GM21447 (cell line): ENCODE data around the gene AIFM2.
A peak's percentile ranks its signal among the peaks of the same experiment; 100 is the strongest.
"Not testable (repeated sequence)": the region's sequence is repeated elsewhere in the genome, so short reads cannot be mapped to it uniquely, and the experiment has no call there.

ENCODE experiments used
- ATAC-seq: cut with Tn5 transposase; IDR thresholded peaks from one replicate; pipeline ENCODE4 v1.9.1; 2021; ENCODE audit not compliant: unreplicated experiment

Gene AIFM2

DNA sequence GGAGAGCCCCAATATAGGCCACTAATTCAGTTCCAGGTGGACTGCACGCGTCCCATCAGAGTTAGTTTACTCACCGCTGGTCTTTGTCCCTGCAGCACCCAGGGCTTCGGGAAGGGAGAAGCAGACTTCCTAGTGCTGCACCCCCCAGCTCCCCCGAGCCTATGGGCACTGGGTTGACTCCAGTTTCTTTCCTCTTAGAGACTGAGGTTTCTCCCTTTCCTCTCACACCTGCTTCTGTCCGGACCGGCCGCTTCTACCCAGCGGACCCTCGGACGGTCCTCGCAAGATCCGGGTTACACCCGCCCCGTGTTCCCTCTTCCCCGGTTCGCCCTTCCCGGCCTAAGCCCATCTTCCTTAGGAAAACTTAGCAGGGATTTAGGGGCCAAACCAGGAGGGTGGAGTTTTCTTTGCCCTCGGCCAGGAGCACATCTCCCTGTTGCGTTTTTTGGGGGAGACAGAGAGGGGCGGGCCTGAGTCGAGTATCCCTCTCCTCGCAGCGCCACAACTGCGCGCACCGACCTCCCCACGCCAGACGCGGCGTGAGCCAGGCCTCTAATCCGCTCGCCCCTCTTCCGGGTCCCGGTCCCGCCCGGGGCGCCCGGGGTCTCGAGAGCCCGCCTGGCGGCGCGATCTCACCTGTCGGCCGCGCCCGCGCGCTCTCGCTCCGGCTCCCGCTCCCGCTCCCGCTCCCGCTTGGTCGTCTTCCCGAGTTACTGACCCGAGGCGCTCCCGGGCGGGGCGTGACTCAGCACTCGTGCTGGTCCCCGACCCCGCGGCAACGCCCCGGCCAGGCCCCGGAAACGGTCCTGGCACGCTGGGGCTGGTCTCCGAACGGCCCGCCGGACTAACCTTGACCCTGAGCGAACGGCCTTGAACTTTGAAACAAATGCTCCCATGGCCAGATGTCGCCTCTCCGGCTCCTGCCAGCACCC, at the start of gene AIFM2:
AIFM2 (minus strand) TSS at position 728 of the 932 bp plus-strand sequence. CDS start 8,741 bp downstream, outside the sequence.
- ATAC-seq, result peak; percentile 84

DNA sequence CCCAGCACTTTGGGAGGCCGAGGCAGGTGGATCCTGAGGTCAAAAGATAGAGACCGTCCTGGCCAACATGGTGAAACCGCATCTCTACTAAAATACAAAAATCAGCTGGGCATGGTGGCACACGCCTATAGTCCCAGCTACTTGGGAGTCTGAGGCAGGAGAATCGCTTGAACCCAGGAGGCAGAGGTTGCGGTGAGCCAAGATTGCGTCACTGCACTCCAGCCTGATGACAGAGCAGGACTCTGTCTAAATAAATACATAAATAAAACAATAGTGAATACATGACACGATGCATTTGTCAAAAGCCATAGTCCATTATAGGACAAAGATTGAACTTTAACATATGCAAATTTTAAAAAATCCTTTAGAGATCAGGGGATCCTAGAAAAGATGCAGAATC, 46.6 kb upstream of the AIFM2 start:
- not testable (repeated sequence) for ATAC-seq

DNA sequence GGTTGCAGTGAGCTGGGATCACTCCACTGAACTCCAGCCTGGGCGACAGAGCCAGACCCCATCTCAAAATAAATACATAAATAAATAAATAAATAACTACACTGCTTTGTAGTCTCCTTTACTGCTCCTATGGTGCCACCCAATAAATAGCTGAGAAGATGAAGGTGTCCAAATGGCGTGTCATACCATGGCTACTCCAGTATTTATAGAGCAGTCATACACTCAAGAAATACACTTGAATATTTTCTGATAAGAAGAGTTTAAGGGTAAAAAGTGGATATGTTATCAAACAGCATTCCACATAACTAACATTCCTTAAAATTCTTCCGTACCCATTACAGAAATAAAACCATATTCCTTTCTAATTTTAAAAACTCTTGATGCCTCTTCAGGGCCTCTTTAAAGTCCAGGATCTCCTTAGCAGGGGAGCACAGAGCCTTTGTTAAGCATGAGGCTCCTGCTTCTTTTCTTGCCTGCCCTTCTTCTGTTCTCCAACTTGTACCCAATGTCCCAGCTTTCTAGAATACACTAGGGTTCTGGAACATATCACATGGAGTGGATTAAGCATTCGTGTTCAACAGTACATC, 45.6 kb upstream of the AIFM2 start:
- no peak for ATAC-seq

DNA sequence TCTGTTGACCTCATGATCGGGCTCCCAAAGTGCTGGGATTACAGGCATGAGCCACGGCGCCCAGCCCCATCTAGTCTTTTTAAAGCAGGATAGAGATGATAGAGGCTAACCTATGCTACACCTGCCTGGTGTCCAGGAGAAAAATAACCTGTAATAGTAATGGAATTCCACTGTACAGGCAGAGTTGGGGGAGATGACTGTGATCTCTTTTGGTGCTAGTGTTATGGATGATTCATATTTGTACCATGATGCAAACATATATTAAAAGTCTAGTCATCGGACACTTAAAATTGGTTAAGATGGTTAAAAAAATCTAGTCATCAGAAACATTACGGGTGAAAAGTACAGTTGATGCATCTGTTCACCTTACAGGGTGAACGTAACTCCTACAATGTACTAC, 43.8 kb upstream of the AIFM2 start:
- no peak for ATAC-seq

DNA sequence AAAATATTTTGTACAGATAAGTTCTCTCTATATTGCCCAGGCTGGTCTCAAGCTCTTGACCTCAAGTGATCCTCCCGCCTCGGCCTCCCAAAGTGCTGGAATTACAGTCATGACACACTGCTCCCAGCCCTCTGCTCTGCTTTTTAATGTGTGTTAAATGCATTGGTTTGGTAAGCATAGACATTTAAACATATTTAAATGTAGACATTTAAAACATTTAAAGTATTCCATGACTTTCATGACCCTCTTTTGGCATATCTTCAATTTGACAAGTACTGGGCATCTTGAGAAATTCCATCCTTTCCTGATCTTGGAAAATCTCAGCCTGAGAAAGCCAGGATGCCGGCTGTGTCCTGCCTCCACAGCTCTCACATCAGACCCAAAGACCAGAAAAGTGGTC, 42.9 kb upstream of the AIFM2 start:
- no peak for ATAC-seq

DNA sequence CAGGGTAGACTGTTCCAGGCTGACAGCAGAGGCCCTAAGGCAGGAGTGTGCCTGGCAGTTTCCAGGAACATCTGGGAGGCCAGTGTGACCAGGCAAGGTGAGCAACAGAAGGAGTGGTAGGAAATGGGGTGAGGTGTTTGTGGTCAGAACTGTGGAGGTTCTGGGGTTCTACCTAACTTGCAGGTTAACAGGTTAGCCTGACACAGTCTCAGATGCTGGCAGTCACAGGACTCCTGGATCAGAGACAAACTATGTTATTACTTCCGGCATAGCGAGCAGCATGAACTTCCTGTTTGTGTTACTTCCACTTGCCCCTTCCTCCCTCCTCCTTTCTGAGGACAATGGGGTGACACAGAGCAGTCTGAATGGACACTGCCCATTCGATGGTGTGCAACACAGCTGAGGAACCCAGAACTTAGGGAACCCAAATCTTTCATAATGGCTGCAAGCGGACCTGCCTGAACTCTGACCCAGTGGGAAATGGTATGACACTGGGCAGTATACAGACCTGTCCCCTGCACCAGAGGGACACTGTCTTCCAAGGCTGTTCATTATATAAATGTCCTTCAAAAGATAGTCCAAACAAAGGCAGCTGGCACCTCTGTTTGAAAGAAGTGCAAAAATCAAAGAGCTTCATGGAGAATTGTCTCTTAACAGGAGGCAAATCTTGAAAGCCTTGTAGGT, 41.6 kb upstream of the AIFM2 start:
- ATAC-seq, result no peak

DNA sequence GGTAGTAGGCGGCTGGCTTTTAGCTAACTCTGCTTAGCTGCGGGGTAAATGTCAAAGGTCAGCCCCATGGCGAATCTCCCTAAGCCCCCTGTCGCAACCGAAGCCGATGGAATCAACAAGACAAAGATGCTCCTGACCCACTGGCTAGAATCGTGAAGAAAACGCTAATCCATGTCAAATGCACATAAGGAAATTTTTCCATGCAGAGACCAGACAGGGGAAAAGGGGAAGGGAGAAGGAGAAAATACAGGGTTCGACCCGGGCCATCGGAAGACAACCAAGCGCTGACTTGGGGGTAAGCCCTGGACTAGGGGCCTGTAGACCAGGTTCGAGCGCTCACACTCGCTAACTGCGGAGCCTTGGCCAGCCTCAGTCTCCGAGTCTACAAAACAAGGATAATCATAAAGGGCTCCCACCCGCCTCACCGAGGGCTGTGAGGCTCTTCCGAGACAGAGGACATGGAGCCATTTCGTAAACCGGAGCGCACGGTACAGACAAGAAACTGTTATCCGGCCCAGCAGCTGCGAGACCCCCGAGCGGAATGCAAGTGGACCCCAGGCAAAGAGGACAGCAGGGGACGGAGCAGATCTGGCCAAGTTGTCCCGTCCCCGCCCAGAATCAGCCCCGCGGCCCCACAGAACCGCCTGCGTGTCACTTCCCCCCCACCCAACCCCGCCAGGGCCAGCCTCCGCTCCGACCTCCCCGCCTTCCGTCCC, 37.2 kb upstream of the AIFM2 start:
- peak; percentile 23 for ATAC-seq

DNA sequence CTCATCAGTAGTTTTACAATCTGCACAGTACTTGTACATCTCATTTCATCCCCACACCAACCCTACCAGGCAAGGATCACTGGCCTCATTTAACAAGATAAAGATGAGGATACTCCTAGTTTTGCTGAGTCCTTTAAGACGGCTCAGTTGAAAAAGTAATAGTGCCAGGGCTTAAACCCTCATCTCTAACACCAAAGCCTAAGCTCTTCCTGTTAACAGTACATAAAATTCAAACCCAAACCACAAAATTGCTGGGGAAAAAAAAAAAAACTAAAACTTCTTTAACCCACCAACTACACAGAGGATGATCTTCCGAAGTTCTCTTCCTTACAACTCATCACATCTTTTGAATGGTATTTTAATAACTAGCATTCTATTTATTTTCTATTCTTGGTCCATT, 36.4 kb upstream of the AIFM2 start:
- ATAC-seq, result no peak

DNA sequence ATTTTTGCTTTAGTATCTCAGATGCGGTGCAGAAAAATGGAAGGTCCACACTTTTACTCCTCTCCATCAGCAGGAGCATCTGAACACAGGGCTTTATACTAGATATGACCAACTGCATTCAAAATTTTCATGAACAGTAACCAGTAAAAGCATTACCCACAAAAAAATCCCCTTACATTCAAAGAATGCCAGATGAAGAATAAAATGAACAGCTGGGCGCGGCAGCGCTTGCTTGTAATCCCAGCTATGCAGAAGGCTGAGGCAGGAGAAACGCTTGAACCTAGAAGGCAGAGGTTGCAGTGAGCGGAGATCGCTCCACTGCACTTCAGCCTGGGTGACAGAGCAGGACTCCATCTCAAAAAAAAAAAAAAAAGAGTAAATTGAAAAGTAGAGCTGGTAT, 34.6 kb upstream of the AIFM2 start:
- ATAC-seq, result no peak

DNA sequence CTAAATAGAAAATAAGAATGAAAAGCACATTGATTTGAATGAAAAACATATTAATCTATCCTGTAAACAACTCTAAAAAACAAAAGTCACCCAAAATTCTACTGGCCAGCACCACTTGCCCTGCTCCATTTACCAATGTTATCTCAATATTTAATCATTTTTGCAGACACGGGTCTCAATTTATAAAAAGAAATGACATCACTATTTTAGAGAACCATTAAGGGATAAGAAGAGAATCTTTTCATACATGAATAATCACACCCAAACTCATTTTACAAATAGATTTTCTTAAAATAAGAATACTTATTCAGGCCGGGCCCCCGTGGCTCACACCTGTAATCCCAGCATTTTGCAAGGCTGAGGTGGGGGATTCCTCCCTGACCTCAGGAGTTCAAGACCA, 33.8 kb upstream of the AIFM2 start:
- ATAC-seq, result no peak

DNA sequence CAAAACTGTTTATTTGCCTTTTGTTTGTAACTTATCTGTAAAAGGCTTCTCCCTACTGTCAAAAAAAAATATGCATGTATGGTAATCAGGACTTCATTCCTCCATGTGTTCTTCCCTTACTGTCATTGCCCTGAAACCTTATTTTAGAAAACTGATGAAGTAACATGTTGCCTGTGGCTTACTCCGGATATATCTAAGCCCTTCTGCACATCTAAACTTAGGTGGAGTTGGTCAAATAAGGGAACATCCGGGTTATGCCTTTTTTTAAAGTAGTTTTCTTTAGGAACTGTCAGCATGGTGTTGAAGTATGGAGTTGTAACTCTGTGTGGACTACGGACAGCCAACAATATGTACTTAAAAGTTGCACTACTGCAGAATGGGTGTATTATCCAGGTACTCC, 31.5 kb upstream of the AIFM2 start:
- no peak for ATAC-seq

DNA sequence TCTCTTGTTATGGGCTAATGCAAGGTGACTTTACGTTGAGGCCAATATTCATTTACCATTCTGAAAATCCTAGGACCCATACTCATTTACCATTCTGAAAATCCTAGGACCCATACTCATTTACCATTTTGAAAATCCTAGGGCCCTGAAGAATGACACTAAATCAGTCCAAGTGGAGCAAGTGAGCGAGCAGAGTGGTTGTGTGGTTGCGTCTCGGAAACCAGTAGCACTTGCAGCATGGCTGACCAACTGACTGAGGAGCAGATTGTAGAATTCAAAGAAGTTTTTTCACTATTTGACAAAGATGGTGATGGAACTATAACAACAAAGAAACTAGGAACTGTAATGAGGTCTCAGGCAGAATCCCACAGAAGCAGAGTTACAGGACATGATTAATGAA, 30.8 kb upstream of the AIFM2 start:
- no peak for ATAC-seq

DNA sequence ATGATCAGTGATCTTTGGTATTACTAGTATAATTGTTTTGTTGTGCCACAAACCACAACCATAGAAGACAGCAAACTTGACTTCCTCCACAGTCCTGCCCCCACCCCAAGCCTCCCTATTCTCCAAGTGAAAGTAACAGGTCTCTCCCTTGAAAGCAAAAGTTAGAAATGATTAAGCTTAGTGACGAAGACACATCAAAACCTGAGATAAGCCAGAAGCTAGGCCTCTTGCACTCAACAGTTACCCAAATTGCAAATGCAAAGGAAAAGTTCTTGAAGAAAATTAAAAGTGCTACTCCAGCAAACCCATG, 30.2 kb upstream of the AIFM2 start:
- ATAC-seq, result peak; percentile 90

DNA sequence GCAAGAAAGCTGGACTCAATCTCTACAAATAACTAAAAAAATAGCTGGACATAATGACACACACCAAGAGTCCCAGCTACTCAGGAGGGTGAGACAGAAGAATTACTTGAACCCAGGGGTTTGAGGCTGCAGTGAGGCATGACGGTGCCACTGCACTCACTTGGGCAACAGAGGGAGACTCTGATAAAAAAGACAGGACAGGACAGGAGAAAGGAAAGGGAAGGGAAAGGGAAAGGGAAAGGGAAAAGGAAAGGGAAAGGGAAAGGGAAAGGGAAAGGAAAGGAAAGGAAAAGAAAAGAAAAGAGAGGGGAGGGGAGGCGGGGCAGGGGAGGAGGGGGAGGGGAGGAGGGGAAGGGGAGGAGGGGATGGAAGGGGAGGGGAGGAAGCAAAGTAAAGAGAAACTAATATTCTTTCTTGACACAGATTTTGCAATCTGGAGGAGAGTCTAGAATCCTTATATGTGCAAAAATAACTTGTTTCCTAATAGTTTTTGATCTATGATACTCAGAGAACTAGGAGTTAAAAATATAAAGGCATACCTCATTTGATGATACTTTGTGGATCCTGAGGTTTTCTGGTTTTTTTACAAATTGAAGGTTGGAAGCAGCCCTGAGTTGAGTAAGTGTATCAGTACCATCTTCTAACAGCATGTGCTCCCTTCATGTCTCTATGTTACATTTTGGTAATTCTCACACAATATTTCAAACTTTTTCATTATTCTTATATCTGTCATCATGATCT, 29.7 kb upstream of the AIFM2 start:
- ATAC-seq, result no peak

DNA sequence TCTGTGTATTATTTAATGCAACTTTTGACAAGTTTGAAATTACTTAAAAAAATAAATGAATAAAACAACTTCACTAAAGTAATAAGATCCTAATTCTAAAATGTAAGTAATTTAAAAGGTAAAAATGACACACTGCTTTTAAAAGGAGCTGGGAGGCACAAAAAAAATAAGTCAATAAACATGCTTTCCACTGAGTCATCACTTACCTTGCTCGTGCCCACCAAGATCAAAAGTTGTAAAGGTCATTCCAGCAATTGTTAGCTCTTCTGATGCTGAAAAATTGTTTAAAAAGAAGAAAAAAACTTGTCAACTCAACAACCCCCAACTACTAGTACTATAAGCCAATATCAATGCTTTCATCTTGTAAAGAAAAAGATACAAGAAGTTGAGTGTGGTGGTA, 28.2 kb upstream of the AIFM2 start:
- no peak for ATAC-seq

DNA sequence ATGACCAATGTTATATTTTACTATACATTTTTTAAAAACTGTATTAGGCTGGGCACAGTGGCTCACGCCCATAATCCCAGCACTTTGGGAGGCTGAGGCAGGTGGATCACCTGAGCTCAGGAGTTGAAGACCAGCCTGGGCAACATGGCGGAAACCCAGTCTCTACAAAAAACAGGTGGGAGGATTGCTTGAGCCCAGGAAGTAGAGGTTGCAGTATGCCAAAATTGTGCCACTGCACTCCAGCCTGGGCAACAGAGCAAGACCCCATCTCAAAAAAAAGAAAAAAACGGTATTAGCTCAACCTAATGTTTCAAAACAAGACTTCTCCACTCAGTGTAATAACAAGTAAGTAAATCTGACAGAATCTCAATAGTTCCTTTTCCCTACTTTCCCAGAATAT, 26.7 kb upstream of the AIFM2 start:
- not testable (repeated sequence) for ATAC-seq

DNA sequence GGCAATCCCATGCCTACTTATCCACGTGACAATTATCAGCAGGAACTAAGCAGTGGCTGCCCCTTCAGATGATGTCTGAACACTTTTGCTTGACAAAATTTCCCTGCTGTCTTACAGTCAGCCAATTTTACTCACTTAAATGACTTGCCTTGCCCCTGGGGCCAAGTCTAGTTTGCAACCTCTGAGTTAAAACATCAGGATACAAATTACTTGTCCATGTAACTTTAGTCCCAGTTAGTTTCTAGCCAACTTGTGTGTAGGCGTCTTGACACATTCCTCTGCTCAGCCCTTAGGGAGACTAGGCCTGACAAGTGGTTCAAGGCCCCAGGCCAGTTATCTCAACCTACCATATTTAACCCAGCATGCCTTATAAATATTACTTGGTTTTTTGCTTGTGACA, 25.5 kb upstream of the AIFM2 start:
- no peak for ATAC-seq

DNA sequence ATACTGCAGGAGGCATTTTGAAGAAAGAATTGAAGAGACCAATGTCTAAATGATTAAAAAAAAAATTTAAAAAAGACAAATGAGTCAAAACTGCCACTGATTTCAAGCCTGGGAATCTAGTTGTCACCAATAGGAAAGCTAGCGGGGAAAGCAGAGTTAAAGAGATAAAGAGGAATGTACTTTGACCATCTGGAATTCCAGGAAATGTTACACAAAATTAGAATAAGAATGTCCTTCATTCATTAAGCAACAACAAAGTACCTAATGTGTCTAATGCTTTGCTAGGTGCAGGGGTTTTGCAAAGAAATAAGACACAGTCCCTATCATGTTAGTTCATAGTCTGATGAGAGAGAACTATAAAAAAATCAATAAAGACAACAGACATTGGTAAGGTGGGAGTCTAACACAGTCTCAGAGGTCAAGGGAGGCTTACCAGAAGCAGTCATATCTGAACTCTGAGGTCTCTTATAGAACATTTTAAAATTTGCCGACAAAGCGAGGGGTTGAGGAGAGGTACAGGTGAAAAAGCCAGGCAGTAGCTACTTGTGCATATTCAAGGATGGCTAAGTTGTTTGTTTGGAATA, 22.7 kb upstream of the AIFM2 start:
- ATAC-seq, result no peak

DNA sequence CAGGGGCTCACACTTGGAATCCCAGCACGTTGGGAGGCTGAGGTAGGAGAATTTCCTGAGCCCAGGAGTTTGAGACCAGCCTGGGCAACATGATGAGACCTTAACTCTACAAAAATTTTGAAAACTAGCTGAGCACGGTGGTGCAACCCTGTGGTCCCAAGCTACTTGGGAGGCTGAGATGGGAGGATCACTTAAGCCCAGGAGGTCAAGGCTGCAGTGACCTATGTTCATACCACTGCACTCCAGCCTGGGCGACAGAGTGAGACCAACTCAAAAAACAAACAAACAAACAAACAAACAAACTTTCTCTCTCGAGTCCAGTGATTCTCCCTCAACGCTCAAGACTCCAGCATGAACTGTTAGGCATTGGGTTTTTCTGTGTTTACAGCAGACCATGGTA, 15.9 kb upstream of the AIFM2 start:
- ATAC-seq, result no peak

DNA sequence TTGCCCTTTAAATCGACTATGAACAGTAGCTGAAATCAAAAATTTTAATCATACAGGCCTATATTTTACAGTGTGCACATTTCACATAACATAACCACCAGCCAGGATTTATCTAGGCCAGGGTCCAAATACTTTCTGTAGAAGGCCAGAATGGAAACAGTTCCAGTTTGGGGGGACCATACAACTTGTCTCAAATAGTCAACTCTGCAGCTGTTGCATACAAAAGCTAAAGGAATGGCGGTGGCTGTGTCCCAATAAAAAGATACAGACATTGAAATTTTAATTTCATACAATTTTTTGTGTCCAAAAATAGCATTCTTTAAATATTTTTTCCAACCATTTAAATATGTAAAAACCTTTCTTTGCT, 14.6 kb upstream of the AIFM2 start:
- no peak for ATAC-seq
